ENCODE measurements around the gene CERCAM.

Gene CERCAM

GRCh38 chr9:128409450-128409849, 11.2 kb upstream of the CERCAM start:
- TF ChIP-seq ZNF404 (tag by site-specific recombination; IDR thresholded peaks at IDR 0.05) = no peak
- TF ChIP-seq SCRT2 (tag by site-specific recombination; IDR thresholded peaks at IDR 0.05) = no peak
- no peak for TF ChIP-seq ZNF133 (tag by site-specific recombination; IDR thresholded peaks at IDR 0.05)
- TF ChIP-seq ZNF513 (tag by site-specific recombination; IDR thresholded peaks at IDR 0.05) = no peak
- TF ChIP-seq ZSCAN23 (tag by site-specific recombination; IDR thresholded peaks at IDR 0.05) = no peak
- no peak for TF ChIP-seq GFI1B (tag by site-specific recombination; IDR thresholded peaks at IDR 0.05)
- no peak for TF ChIP-seq GLI4 (tag by site-specific recombination; IDR thresholded peaks at IDR 0.05)
- Histone ChIP-seq H3K36me3 (ENCODE audit: control insufficient read depth in 2 of 2, insufficient read depth in 1 of 2, low read length in 2 of 2) (no peaks in the 10 kb centered on the region), H3K9me3 (ENCODE audit: control insufficient read depth, insufficient read depth, low read depth, low read length) (no peaks in the 10 kb centered on the region), H3K4me1 (ENCODE audit: control insufficient read depth, insufficient read depth, low read length) (no peaks in the 10 kb centered on the region), H3K4me3 (ENCODE audit: low read depth, low read length) (no peak overlapping the region), H3K27ac (ENCODE audit: extremely low read depth, low read depth, low read length) (no peak overlapping the region)
- ChIA-PET CTCF (interaction anchor here (0.7 to 5.1 kb wide), 6 partner anchors 9 to 47 kb away, joined by 3 to 69 read pairs (median 4); partner anchors contain the start of gene CERCAM), POLR2A (interaction anchor here (1.0 kb wide), 2 partner anchors 38 to 43 kb away, joined by 3 to 4 read pairs; partner anchors contain the start of gene URM1)

- TF ChIP-seq ZNF571 (tag by site-specific recombination; IDR thresholded peaks at IDR 0.05) = no peak
- TF ChIP-seq SCRT2 (tag by site-specific recombination; IDR thresholded peaks at IDR 0.05) = 0 out of 2 replicates have a peak, but pooled peaks have one; percentile 11
- Histone ChIP-seq H3K4me1 (ENCODE audit: control insufficient read depth, insufficient read depth, low read length) (no peaks in the 10 kb centered on the region), H3K36me3 (ENCODE audit: control insufficient read depth in 2 of 2, insufficient read depth in 1 of 2, low read length in 2 of 2) (no peaks in the 10 kb centered on the region), H3K4me3 (ENCODE audit: low read depth, low read length) (no peak overlapping the region), H3K9me3 (ENCODE audit: control insufficient read depth, insufficient read depth, low read depth, low read length) (no peaks in the 10 kb centered on the region), H3K27ac (ENCODE audit: extremely low read depth, low read depth, low read length) (no peak overlapping the region)
- ChIA-PET CTCF (interaction anchor here (0.7 to 5.1 kb wide), 8 partner anchors 9 to 116 kb away, joined by 3 to 69 read pairs (median 4); partner anchors contain the start of gene CERCAM), POLR2A (interaction anchor here (0.6 to 1.0 kb wide), 3 partner anchors 39 to 239 kb away, joined by 3 to 5 read pairs (median 4); partner anchors contain the start of gene URM1)
These were observed 10.7 kb upstream of the CERCAM start for GRCh38 chr9:128409978-128410377.

GRCh38 chr9:128411364-128412119, 9.1 kb upstream of the CERCAM start:
- Histone ChIP-seq H3K4me1 (ENCODE audit: control insufficient read depth, insufficient read depth, low read length) (no peaks in the 10 kb centered on the region), H3K4me3 (ENCODE audit: low read depth, low read length) (no peak overlapping the region), H3K27ac (ENCODE audit: extremely low read depth, low read depth, low read length) (no peak overlapping the region), H3K9me3 (ENCODE audit: control insufficient read depth, insufficient read depth, low read depth, low read length) (no peaks in the 10 kb centered on the region), H3K36me3 (ENCODE audit: control insufficient read depth in 2 of 2, insufficient read depth in 1 of 2, low read length in 2 of 2) (no peaks in the 10 kb centered on the region)
- POLR2A ChIA-PET = interaction anchor here (1.2 kb wide), 1 partner anchor 41 kb away, joined by 6 read pairs; the partner anchor contains the start of gene URM1
- CTCF ChIA-PET = interaction anchor here (0.6 to 5.1 kb wide), 17 partner anchors 9 to 322 kb away, joined by 3 to 69 read pairs (median 4); partner anchors contain the start of gene CERCAM
- TF ChIP-seq ZNF155 (tag by site-specific recombination; IDR thresholded peaks at IDR 0.05) (no peak), ZNF707 (tag by site-specific recombination; IDR thresholded peaks at IDR 0.05) (peak; percentile 87)

- Histone ChIP-seq H3K9me3 (ENCODE audit: control insufficient read depth, insufficient read depth, low read depth, low read length) (no peaks in the 10 kb centered on the region), H3K4me1 (ENCODE audit: control insufficient read depth, insufficient read depth, low read length) (no peaks in the 10 kb centered on the region), H3K4me3 (ENCODE audit: low read depth, low read length) (no peak overlapping the region), H3K27ac (ENCODE audit: extremely low read depth, low read depth, low read length) (no peak overlapping the region), H3K36me3 (ENCODE audit: control insufficient read depth in 2 of 2, insufficient read depth in 1 of 2, low read length in 2 of 2) (no peaks in the 10 kb centered on the region)
- CTCF ChIA-PET = interaction anchor here (0.6 to 5.1 kb wide), 14 partner anchors 8 to 234 kb away, joined by 3 to 69 read pairs (median 4); partner anchors contain the start of gene CERCAM
- POLR2A ChIA-PET = interaction anchor here (1.2 kb wide), 1 partner anchor 42 kb away, joined by 6 read pairs; the partner anchor contains the start of gene URM1
- TF ChIP-seq GLI2 (tag by site-specific recombination; IDR thresholded peaks at IDR 0.05; ENCODE audit: borderline replicate concordance, low read depth) (no peak), ZBTB8A (tag by site-specific recombination; IDR thresholded peaks at IDR 0.05) (no peak), PRDM1 (tag by site-specific recombination; IDR thresholded peaks at IDR 0.05) (no peak), TSHZ1 (tag by site-specific recombination; IDR thresholded peaks at IDR 0.05; ENCODE audit: borderline replicate concordance) (no peak), ZNF449 (tag by site-specific recombination; IDR thresholded peaks at IDR 0.05) (no peak)
These were observed 8.4 kb upstream of the CERCAM start for GRCh38 chr9:128412120-128412790.

Data from HEK293 (cell line).